Ovary (tissue), 3 donors: ENCODE results near the gene NR1D1.

Source experiments
- EP300 ChIP-seq: sonication (generic); formaldehyde crosslinking; IDR thresholded peaks from one replicate; pipeline ENCODE4 v1.6.1; 2017; ENCODE audit warnings: antibody characterized with exemption
- POLR2A ChIP-seq: fragments of 450-650 bp; IDR thresholded peaks from one replicate; pipeline ENCODE4 v1.6.1; 2017; ENCODE audit warnings: antibody characterized with exemption, mild to moderate bottlenecking, moderate library complexity
- TF ChIP-seq, protein P1 (sequence below), 3 donors: fragments of 450-650 bp in 2 of 3; fragments of 200-600 bp in 1 of 3; IDR thresholded peaks; one replicate each; pipeline versions ENCODE4 v1.5.1 to v1.8.0; 2016 to 2022; ENCODE audit warnings: antibody characterized with exemption in 3 of 3, mild to moderate bottlenecking in 1 of 3
- donor health status: DM: no; HTN: no; CAD: no.

DNA sequence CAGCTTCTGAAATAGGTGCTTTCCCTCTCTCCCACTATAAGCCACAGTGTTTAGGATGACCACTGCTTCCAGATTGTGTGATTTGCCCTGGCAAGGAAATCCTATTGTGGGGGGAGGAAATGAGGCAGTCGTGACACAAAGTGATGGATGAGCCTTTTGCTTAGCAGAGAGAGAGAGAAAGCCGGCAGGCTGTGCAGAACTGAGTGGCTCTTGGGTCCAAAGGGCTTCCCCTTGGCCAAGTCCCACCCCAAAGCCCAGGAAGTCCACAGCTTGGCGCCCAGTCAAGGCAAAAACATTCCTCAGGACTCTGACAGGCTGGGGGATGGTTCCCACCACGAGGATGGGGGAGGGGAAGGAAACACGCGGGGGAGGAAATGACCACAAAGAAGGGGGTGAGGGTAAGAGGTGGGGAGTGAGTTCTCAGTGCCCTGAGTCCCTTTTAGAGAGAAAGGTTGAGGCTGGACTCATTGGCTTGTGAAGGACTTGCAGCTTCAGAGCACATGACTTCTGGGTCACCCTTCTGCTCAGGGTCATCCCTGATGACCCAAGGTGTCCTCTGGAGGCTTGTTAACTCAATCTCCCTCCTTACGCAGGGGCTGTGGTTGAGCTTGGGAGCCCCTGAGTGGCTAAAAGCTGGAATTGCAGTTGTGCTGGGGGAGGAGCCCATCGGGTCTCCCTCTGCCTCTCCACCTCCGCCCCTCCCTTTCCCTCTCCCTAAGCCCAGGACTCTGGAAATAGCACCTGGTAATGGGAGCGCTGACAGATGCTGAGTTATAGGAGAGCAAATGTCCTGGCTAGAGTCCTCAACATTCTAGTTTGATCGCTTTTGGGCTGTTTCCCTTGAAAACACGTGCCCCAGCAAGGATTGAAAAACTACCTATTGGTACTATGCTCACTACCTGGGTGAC lies 11.1 kb upstream of the NR1D1 start:
- TF ChIP-seq, protein P1, sequence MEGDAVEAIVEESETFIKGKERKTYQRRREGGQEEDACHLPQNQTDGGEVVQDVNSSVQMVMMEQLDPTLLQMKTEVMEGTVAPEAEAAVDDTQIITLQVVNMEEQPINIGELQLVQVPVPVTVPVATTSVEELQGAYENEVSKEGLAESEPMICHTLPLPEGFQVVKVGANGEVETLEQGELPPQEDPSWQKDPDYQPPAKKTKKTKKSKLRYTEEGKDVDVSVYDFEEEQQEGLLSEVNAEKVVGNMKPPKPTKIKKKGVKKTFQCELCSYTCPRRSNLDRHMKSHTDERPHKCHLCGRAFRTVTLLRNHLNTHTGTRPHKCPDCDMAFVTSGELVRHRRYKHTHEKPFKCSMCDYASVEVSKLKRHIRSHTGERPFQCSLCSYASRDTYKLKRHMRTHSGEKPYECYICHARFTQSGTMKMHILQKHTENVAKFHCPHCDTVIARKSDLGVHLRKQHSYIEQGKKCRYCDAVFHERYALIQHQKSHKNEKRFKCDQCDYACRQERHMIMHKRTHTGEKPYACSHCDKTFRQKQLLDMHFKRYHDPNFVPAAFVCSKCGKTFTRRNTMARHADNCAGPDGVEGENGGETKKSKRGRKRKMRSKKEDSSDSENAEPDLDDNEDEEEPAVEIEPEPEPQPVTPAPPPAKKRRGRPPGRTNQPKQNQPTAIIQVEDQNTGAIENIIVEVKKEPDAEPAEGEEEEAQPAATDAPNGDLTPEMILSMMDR (IDR thresholded peaks at IDR 0.05) = peak; percentile 58 to 95 (median 91)
- TF ChIP-seq POLR2A (no peak), EP300 (peak; percentile 77)
